HepG2 (cell line): Measurements from ENCODE around the gene AGAP1. TPM values are rescaled to one million over a fixed set of nuclear protein-coding genes. Genes with fewer than 3 reads are reported as not detected.

Experiments used
- ATAC-seq: fragments of 200-7000 bp; cut with Tn5 transposase; 3 replicates; pipeline ENCODE4 v1.9.1; 2020; ENCODE audit warnings: mild to moderate bottlenecking, moderate library complexity
- BruUV-seq: library from RNA; stranded (reverse); fragments of 400-500 nt; replicated peaks from 2 replicates; lab custom pipeline; 2021; lab: Mats Ljungman, UMichigan
- CTCF ChIA-PET: fragments of 300-600 bp; formaldehyde crosslinking; extraction: SDS; loops from one replicate; lab custom pipeline; 2021; ENCODE audit warnings: low total read pairs, inconsistent platforms, low intra/inter-chr PET ratio; lab: Yijun Ruan, JAX
- POLR2A ChIA-PET: fragments of 350-600 bp; sonication (Branson Sonifier 250); formaldehyde crosslinking; loops from one replicate; lab custom pipeline; 2020; ENCODE audit warnings: antibody characterized with exemption, inconsistent platforms; lab: Yijun Ruan, JAX
- DNase-seq: peaks from one replicate; pipeline ENCODE4 v3.0.0-alpha.2; 2015; ENCODE audit warnings: low spot score
- FAIRE-seq: peaks from 3 replicates; lab custom pipeline; 2011; peaks lifted over from hg19 to GRCh38; lab: Jason Lieb, UNC
- H2AFZ ChIP-seq: one replicate; pipeline ENCODE4 v1.6.1; 2011; ENCODE audit warnings: low read length, inconsistent platforms
- H3K27ac ChIP-seq: fragments of 300-600 bp; 3 replicates; pipeline ENCODE4 v1.8.0; 2011; ENCODE audit warnings: mixed run types, mild to moderate bottlenecking, mixed read lengths, low read length, inconsistent platforms; ENCODE audit not compliant: insufficient read depth; ENCODE audit errors: extremely low read length
- H3K27me3 ChIP-seq, 2 experiments: fragments of 200-600 bp in 1 of 2; 2 replicates in 1 of 2; 3 replicates in 1 of 2; pipeline versions ENCODE4 v1.6.0 to v1.8.0; 2011; ENCODE audit warnings: low read length in 2 of 2, mild to moderate bottlenecking in 2 of 2, moderate library complexity in 2 of 2, inconsistent platforms in 1 of 2; ENCODE audit not compliant: insufficient read depth in 2 of 2, control insufficient read depth in 1 of 2
- H3K36me3 ChIP-seq, 2 experiments: fragments of 200-600 bp in 1 of 2; replicated peaks in 1 of 2; 2 replicates in 1 of 2; 3 replicates in 1 of 2; pipeline versions ENCODE4 v1.5.1 to v1.8.0; 2011; ENCODE audit warnings: low read length in 2 of 2, inconsistent platforms in 1 of 2; ENCODE audit not compliant: insufficient read depth in 2 of 2, control insufficient read depth in 1 of 2
- H3K4me1 ChIP-seq: 2 replicates; pipeline ENCODE4 v1.5.1; 2012; ENCODE audit warnings: low read length, inconsistent platforms; ENCODE audit not compliant: insufficient read depth
- H3K4me2 ChIP-seq: 2 replicates; pipeline ENCODE4 v1.6.0; 2011; ENCODE audit warnings: low read depth, low read length, inconsistent platforms
- H3K4me3 ChIP-seq, 3 experiments: fragments of 200-600 bp in 1 of 3; sonication (generic), shearing (Covaris generic) in 1 of 3; replicated peaks in 1 of 3; 2 replicates each; pipeline ENCODE4 v1.5.1; 2011 to 2016; ENCODE audit warnings: low read length in 3 of 3, inconsistent platforms in 2 of 3, low read depth in 2 of 3, mild to moderate bottlenecking in 2 of 3, control low read depth in 1 of 3, mixed read lengths in 1 of 3; ENCODE audit not compliant: insufficient read depth in 1 of 3
- H3K79me2 ChIP-seq: one replicate; pipeline ENCODE4 v1.6.1; 2011; ENCODE audit warnings: low read length, inconsistent platforms; ENCODE audit not compliant: insufficient read depth
- H3K9ac ChIP-seq: 2 replicates; pipeline ENCODE4 v1.6.0; 2011; ENCODE audit warnings: mild to moderate bottlenecking, low read depth, low read length, inconsistent platforms; ENCODE audit not compliant: insufficient read depth
- H3K9me3 ChIP-seq: 2 replicates; pipeline ENCODE4 v1.5.1; 2012; ENCODE audit warnings: mild to moderate bottlenecking, low read length
- H4K20me1 ChIP-seq: 2 replicates; pipeline ENCODE4 v1.6.0; 2011; ENCODE audit warnings: inconsistent platforms, mild to moderate bottlenecking, low read length, moderate library complexity; ENCODE audit not compliant: insufficient read depth
- BRCA1 ChIP-seq: sonication (generic); formaldehyde crosslinking; IDR thresholded peaks from 2 replicates; pipeline ENCODE4 v1.4.0; 2020; ENCODE audit warnings: missing genetic modification reagents
- ERF ChIP-seq: IDR thresholded peaks from 2 replicates; pipeline ENCODE4 v1.6.1; 2018; ENCODE audit warnings: missing biosample characterization, missing genetic modification reagents
- JARID2 ChIP-seq: sonication (generic); formaldehyde crosslinking; IDR thresholded peaks from 2 replicates; pipeline ENCODE4 v1.8.1; 2023; ENCODE audit warnings: missing genetic modification reagents, inconsistent platforms; ENCODE audit not compliant: insufficient replicate concordance
- NAIF1 ChIP-seq: sonication (generic); formaldehyde crosslinking; IDR thresholded peaks from 2 replicates; pipeline ENCODE4 v1.5.0; 2020; ENCODE audit warnings: mild to moderate bottlenecking, missing genetic modification reagents, borderline replicate concordance
- NFATC3 ChIP-seq: sonication (generic); formaldehyde crosslinking; IDR thresholded peaks from 2 replicates; pipeline ENCODE4 v1.5.1; 2020; ENCODE audit warnings: mild to moderate bottlenecking, missing genetic modification reagents
- RFX3 ChIP-seq: IDR thresholded peaks from 2 replicates; pipeline ENCODE4 v1.6.1; 2016; ENCODE audit warnings: missing biosample characterization, missing genetic modification reagents
- SAFB2 ChIP-seq: sonication (generic); formaldehyde crosslinking; IDR thresholded peaks from 2 replicates; pipeline ENCODE4 v1.5.1; 2020; ENCODE audit warnings: missing genetic modification reagents, low read depth, mild to moderate bottlenecking, borderline replicate concordance
- SETDB1 ChIP-seq: sonication (generic); formaldehyde crosslinking; IDR thresholded peaks from 2 replicates; pipeline ENCODE4 v1.5.1; 2020; ENCODE audit warnings: missing genetic modification reagents, mild to moderate bottlenecking, borderline replicate concordance
- ZFP41 ChIP-seq: sonication (generic); formaldehyde crosslinking; IDR thresholded peaks from 2 replicates; pipeline ENCODE4 v1.4.0; 2020; ENCODE audit warnings: mild to moderate bottlenecking, missing genetic modification reagents, borderline replicate concordance
- ZNF484 ChIP-seq: sonication (generic); formaldehyde crosslinking; IDR thresholded peaks from 2 replicates; pipeline ENCODE4 v1.5.1; 2020; ENCODE audit warnings: mild to moderate bottlenecking, low read depth, missing genetic modification reagents, borderline replicate concordance
- ZNF749 ChIP-seq: sonication (generic); formaldehyde crosslinking; IDR thresholded peaks from 2 replicates; pipeline ENCODE4 v1.8.0; 2022; ENCODE audit warnings: mild to moderate bottlenecking, missing genetic modification reagents, moderate library complexity, borderline replicate concordance
- WGBS: methylation state at CpG from one replicate; pipeline ENCODE4 v1.1.6; 2017; ENCODE audit warnings: low lambda C conversion rate; 5-methylcytosine and 5-hydroxymethylcytosine counted together
- in situ Hi-C: cut with HindIII; loops from 2 replicates; pipeline ENCODE4 v1.10.0; 2017; ENCODE audit warnings: low pct_unique_long_range_greater_than_20kb; ENCODE audit not compliant: extremely low pct_ligation_motif_present
- intact Hi-C: fragments of 100-400 bp; cut with micrococcal nuclease; formaldehyde crosslinking; loops from one replicate; pipeline ENCODE4 v1.10.0; 2022; ENCODE audit not compliant: unreplicated experiment
- polyA plus RNA-seq, 8 experiments: library from polyadenylated mRNA; depleted of rRNA in 3 of 8; stranded (reverse) in 7 of 8; unstranded in 1 of 8; fragments of >200 nt; fragmentation: Illumina TruSeq in 4 of 8; extraction: Trizol in 4 of 8; gene quantifications; 2 replicates each; pipeline versions ENCODE4 v1.2.1 to v1.2.3, GENCODE V29; 2011 to 2016; ENCODE audit warnings: low read depth in 4 of 8, missing spikeins in 1 of 8, mixed read lengths in 1 of 8; ENCODE audit not compliant: insufficient read depth in 1 of 8
- total RNA-seq, 5 experiments: library from RNA; depleted of rRNA; stranded (reverse); fragments of >200 nt; fragmentation: Illumina TruSeq; extraction: Trizol; gene quantifications; 2 replicates each; pipeline ENCODE4 v1.2.3, GENCODE V29; 2016; ENCODE audit warnings: low read depth in 1 of 5
- TF ChIP-seq, protein P1 (sequence below): IDR thresholded peaks from 2 replicates; pipeline ENCODE4 v1.6.1; 2016; ENCODE audit warnings: mild to moderate bottlenecking, missing biosample characterization, missing genetic modification reagents
- TF ChIP-seq, protein P2 (sequence below): sonication (generic); formaldehyde crosslinking; IDR thresholded peaks from 2 replicates; pipeline ENCODE4 v1.5.0; 2020; ENCODE audit warnings: missing genetic modification reagents, mild to moderate bottlenecking, borderline replicate concordance
- TF ChIP-seq, protein P3 (sequence below): sonication (generic); formaldehyde crosslinking; IDR thresholded peaks from 2 replicates; pipeline ENCODE4 v1.8.0; 2022; ENCODE audit warnings: mild to moderate bottlenecking, missing genetic modification reagents
- TF ChIP-seq, protein P4 (sequence below): sonication (generic); formaldehyde crosslinking; IDR thresholded peaks from 2 replicates; pipeline ENCODE4 v1.8.1; 2023; ENCODE audit warnings: mild to moderate bottlenecking, missing genetic modification reagents
- TF ChIP-seq, protein P5 (sequence below): sonication (generic); formaldehyde crosslinking; IDR thresholded peaks from 2 replicates; pipeline ENCODE4 v1.8.1; 2023; ENCODE audit warnings: missing genetic modification reagents, mild to moderate bottlenecking, borderline replicate concordance

AGAP1 gene
- total and polyA plus RNA-seq, 2 of the 13 experiments (the other 11 are each of a cell fraction or from before 2014, with no cell fraction given) = 21.2 to 32.7 TPM

DNA sequence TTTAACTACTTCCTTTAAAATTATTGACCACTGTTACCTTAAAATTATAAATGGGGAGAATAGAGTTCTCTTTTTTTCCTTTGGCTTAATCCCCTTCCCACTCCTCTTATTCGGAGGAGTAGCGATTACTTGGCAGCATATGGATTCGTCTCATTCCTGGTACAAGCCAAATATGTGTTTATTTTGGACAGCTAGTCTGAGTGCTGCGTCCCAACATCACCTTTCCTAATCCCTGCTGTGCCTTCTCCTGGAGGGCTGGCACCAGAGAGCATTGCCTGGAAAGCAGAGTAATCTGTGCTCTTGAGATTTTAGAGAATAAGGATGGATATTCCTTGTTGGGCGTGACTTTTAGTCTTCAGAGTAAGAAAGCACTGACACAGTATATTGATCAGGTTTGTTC, 185.6 kb downstream of the AGAP1 start:
- TF ChIP-seq, protein P1, sequence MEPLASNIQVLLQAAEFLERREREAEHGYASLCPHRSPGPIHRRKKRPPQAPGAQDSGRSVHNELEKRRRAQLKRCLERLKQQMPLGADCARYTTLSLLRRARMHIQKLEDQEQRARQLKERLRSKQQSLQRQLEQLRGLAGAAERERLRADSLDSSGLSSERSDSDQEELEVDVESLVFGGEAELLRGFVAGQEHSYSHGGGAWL = no peak
- TF ChIP-seq ZNF749 (CRISPR knock-in tag) = no peak
- TF ChIP-seq SAFB2 (CRISPR knock-in tag) = no peak
- TF ChIP-seq NAIF1 (CRISPR knock-in tag) = no peak
- no peak for TF ChIP-seq RFX3
- TF ChIP-seq ERF (CRISPR knock-in tag) = no peak
- TF ChIP-seq, protein P2, sequence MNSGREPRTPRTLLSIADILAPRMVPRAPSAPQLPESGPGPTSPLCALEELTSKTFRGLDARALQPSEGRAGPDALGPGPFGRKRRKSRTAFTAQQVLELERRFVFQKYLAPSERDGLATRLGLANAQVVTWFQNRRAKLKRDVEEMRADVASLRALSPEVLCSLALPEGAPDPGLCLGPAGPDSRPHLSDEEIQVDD = no peak
- TF ChIP-seq JARID2 (CRISPR knock-in tag) = no peak
- no peak for TF ChIP-seq NFATC3 (CRISPR knock-in tag)
- TF ChIP-seq, protein P3, sequence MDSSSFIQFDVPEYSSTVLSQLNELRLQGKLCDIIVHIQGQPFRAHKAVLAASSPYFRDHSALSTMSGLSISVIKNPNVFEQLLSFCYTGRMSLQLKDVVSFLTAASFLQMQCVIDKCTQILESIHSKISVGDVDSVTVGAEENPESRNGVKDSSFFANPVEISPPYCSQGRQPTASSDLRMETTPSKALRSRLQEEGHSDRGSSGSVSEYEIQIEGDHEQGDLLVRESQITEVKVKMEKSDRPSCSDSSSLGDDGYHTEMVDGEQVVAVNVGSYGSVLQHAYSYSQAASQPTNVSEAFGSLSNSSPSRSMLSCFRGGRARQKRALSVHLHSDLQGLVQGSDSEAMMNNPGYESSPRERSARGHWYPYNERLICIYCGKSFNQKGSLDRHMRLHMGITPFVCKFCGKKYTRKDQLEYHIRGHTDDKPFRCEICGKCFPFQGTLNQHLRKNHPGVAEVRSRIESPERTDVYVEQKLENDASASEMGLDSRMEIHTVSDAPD (CRISPR knock-in tag) = no peak
- no peak for TF ChIP-seq BRCA1
- no peak for TF ChIP-seq ZFP41 (CRISPR knock-in tag)
- no peak for TF ChIP-seq SETDB1
- TF ChIP-seq, protein P4, sequence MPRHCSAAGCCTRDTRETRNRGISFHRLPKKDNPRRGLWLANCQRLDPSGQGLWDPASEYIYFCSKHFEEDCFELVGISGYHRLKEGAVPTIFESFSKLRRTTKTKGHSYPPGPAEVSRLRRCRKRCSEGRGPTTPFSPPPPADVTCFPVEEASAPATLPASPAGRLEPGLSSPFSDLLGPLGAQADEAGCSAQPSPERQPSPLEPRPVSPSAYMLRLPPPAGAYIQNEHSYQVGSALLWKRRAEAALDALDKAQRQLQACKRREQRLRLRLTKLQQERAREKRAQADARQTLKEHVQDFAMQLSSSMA (CRISPR knock-in tag) = no peak
- no peak for TF ChIP-seq ZNF484 (CRISPR knock-in tag)
- TF ChIP-seq, protein P5, sequence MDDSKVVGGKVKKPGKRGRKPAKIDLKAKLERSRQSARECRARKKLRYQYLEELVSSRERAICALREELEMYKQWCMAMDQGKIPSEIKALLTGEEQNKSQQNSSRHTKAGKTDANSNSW = no peak
- TF ChIP-seq, all 625 proteins: peak for 0
- no peak overlapping the region for H3K4me3 ChIP-seq

More for the DNA sequence above, 185.6 kb downstream of the AGAP1 start:
- in situ Hi-C loops (no loop called here), intact Hi-C loops (loop anchor here (10.0 kb wide), 1 partner anchor 65 kb away; no protein-coding TSS in a partner anchor)
- no peak for FAIRE-seq
- CTCF ChIA-PET = no interaction called here
- WGBS = 97% methylated on average over 5 of the region's 5 CpGs
- no peak for ATAC-seq
- H3K9ac ChIP-seq = no peak overlapping the region
- H3K36me3 ChIP-seq = no peaks in the 10 kb centered on the region
- peaks cover 25% of the 10 kb centered on the region for H4K20me1 ChIP-seq
- H3K79me2 ChIP-seq = peaks cover 68% of the 10 kb centered on the region
- no peak overlapping the region for H3K4me2 ChIP-seq
- H3K27ac ChIP-seq = no peak overlapping the region
- H3K4me1 ChIP-seq = peaks cover 25% of the 10 kb centered on the region
- BruUV-seq = no TSS peak
- POLR2A ChIA-PET = no interaction called here
- no peak overlapping the region for H2AFZ ChIP-seq
- H3K27me3 ChIP-seq = no peaks in the 10 kb centered on the region
- DNase-seq = no peak
- H3K9me3 ChIP-seq = no peaks in the 10 kb centered on the region
